GM18505 (cell line): ENCODE measurements around the gene CCDC28A.

ENCODE experiments used
- ATAC-seq: cut with Tn5 transposase; IDR thresholded peaks from one replicate; pipeline ENCODE4 v1.9.1; 2021; ENCODE audit not compliant: unreplicated experiment
- POLR2A ChIP-seq: IDR thresholded peaks from 4 replicates; pipeline ENCODE4 v1.6.1; 2011; ENCODE audit warnings: borderline replicate concordance; ENCODE audit not compliant: insufficient read depth, insufficient read length; ENCODE audit errors: extremely low read depth

The CCDC28A gene

GRCh38 chr6:138832182-138832581 lies 58.6 kb downstream of the CCDC28A start:
- ATAC-seq: no peak
- no peak for TF ChIP-seq POLR2A

GRCh38 chr6:138833816-138834539 lies 60.4 kb downstream of the CCDC28A start:
- TF ChIP-seq POLR2A: no peak
- ATAC-seq: no peak

GRCh38 chr6:138837246-138837645 lies 63.7 kb downstream of the CCDC28A start:
- ATAC-seq: no peak
- no peak for TF ChIP-seq POLR2A
